Right ventricle myocardium inferior (tissue), 1 donor: ENCODE results near the gene MAD1L1. TPM values are rescaled to one million over a fixed set of nuclear protein-coding genes. Genes with fewer than 3 reads are reported as not detected.
"Not testable (repeated sequence)": the region's sequence is repeated elsewhere in the genome, so short reads cannot be mapped to it uniquely, and the experiment has no call there.

Experiments used
- ATAC-seq: fragments of 200-7000 bp; cut with Tn5 transposase; one replicate; pipeline ENCODE4 v1.9.1; 2020; ENCODE audit warnings: mild to moderate bottlenecking, moderate library complexity
- DNase-seq: peaks from one replicate; pipeline ENCODE4 v3.0.0; 2021; ENCODE audit errors: missing footprints
- intact Hi-C: fragments of 100-400 bp; cut with DNase I; formaldehyde crosslinking; loops from one replicate; pipeline ENCODE4 v1.11.0; 2022
- total RNA-seq: library from RNA; stranded (reverse); fragmentation: NEBNext Ultra II Directional; extraction: Animal tissue kit (Norgen Biotek cat#: 25700); gene quantifications from one replicate; pipeline ENCODE4 v1.2.1, GENCODE V29; 2021
- donor health status: DM: no; HTN: yes; CAD: no; lungs with severe emphysema.

The MAD1L1 gene
- total RNA-seq, 1 donor from 2014 or later, result 19.1 TPM

DNA sequence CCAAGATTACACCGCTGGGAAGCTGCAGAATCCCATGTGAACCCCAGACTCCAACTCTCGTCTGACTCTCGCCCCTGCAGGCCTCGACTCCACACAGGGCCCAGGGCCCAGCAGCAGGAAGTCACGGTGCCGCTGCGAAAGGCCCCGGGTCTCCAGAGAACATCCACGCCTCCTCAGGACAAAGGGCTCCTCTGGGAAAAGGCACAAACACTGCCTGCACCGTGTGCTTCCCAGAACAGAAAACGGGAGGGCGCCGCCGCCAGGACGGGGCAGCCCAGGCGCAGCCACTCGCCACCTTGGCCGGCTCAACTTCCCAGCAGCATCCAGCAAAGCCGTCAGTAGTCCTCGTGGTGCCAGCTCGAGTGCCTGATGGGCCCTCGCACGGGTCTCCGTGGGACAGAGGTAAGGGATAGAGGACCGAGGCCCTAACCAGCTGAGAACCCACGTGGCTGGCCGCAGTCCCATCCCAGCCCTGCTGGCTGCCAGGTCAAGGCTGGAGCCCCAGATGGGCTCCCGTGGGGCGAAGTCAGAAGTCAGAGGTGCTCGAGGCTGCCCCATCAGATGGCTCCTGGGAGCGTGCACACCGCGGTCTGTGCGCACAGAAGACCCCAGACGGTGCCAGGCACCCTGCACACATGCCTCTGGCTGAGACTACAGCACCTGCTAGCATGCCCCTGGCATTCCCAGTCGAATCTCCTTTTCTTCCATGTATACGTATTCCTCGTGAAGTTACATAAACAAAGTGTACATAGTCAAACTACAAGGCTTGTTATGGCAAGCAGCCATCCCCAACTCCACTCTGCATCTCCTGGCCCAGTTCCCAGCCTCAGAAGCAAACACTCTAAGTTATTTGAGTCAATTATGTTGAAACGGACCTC is 60.2 kb downstream of the MAD1L1 start:
- DNase-seq (no peak), ATAC-seq (peak; percentile 9)
- intact Hi-C loops, result loop anchor here (5.0 kb wide), 1 partner anchor 55 kb away; no protein-coding TSS in a partner anchor

DNA sequence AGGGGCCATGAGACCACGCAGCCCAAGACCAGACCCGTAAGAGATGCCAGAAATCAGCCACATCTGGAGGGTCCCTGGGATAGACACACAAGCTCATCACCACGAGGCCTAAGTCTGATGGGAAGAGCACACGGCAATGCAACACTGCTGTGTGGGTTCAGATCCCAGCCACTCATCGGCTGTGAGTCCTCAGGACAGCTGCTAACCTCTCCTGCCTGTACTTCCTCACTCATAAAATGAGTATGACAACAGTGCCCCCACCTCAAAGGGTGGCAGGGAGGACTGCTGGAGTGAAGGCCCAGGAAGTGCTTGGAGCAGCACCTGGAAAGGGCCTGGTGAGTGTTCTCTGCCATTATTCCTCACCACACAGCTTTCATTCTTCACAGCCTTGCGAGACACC is 60.9 kb downstream of the MAD1L1 start:
- intact Hi-C loops, result loop anchor here (5.0 kb wide), 1 partner anchor 55 kb away; no protein-coding TSS in a partner anchor
- ATAC-seq, result no peak
- DNase-seq, result no peak

DNA sequence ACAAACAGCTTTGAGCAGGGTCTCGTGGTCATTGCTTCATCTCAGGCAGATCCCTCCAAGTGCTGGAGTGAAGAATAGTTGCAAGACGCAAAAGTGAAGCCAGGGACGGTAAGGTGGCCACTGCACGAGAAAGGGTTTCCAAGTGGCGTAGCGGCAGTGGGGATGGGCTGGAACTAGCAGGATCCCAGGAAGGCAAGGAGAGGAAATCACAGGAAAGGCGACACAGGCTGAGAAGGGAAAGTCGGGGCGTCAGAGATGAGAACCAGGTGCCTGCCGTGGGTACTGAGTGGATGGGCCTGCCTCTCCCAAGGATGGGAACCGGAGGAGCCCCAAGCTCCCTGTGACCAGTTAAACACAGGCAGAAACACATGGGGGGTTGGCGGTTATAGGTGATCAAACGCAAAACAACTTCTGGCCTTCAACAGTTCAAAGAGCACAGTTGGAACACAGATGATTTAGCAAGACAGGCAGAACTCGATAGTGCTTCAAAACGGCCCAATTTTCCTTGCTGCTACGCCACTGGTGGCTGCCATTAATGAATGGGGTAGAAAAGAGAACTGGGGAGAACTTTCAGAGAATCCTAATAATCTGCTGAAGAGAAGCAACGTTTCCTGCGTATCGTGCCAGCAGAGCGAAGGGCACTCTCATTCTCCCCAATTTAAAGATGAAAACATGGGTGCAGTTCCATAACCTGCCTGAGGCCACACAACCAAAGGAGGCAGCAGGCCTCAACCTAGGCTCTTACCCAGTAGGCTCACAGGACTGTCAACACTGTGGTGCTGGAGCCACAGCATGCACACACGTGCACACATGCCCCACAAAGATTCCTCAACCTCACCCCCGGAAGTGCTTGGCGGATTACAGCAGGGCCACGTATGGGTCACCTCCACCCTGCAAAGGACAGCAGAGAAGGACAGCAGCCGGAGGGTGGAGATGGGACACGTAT is 61.9 kb downstream of the MAD1L1 start:
- intact Hi-C loops, result loop anchor here (5.0 kb wide), 1 partner anchor 54 kb away; no protein-coding TSS in a partner anchor
- DNase-seq (no peak), ATAC-seq (no peak)

DNA sequence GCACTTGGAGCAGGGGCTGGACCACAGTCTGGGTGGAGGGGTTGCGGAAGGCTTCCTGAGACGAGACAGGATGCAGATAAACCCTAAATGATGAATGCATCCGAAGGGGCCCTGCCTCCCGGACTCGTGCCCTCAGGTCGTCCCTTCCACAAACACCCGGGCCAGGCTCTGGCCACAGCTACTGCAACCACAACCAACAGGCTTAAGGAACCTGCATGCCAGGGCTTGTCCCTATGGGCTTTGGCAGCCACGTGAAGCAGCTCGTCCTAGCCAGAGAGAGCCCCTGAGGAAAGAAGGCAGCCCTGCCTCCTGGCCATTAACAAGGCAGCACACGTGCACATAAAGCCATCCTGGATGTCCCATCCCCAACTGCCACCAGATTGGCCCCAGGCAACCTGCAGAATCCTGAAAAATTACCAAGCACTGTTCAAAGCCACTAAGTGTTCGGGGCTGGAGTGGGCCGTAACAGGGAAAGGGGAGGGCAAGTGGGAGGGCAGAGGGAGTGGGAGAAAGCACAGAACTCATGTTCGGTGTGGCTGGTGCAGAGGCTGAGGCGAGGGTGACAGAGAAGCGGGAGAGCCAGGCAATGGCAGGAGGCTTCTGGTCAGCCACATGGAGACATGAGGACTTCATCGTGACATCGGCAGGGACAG is 62.7 kb downstream of the MAD1L1 start:
- no peak for DNase-seq
- intact Hi-C loops, result loop anchor here (5.0 kb wide), 1 partner anchor 53 kb away; no protein-coding TSS in a partner anchor
- no peak for ATAC-seq

DNA sequence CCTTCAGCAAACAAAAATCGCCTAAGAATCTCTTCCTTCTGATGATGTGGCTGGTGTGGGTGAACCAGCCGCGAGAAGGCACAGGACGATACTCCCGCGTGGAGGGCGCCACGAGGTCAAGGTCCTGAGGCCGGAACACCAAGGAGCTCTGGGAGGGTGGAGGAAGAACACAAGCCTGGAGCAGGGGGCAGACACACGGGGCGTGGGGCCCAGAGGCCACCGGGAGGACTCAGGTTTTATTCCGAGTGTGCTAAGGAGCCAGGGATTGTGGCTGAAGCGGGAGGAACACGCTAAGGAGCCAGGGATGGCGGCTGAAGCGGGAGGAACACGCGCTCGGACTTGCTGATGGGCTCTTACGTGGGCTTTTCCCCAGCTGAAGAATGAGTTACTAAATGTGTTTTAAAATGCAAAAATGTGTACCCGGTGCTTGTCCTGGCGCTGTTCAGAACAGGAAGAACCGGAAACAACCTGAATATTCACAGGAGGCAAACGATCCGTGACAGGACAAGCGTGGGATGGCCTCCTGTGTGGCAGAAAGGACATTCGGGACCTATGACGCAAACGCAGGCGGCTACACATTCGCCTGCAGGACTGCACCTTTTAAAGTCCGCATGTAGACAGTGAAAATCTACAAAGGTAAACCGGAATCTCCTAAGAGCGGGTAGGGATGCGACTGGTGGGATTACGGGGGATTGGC is 64.0 kb downstream of the MAD1L1 start:
- intact Hi-C loops, result no loop called here
- DNase-seq, result no peak
- no peak for ATAC-seq

DNA sequence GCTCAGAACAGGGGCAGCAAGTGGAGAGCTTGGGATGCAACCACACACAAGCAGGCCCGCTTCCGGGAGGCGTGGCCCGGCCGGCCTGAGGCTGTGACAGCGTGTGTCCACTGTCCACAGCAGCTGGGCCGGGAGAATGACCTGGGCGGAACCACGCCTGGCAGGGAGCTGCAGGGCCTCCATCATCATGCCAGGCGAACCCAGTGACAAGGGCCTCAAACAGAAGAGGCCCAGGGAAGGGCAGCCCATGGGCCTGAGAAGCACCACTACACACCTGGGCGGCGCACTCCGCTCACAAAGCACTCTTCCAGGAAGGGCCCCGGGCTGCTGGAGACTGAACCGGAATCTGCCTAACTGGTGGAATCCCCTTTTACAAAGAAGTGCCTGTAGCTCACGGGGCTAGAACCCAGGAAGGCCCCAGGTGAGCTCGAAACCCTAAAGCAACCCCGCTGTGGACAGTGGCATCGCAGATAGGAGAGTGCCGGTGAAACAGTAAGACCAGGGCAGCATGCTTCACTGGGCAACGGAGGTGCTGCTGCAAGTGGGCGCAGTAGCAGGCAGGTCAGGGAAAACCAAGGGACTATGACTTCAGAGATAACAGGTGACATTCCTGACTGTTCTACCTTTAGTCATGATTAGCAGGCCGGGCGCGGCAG is 66.0 kb downstream of the MAD1L1 start:
- intact Hi-C loops, result no loop called here
- no peak for ATAC-seq
- no peak for DNase-seq

DNA sequence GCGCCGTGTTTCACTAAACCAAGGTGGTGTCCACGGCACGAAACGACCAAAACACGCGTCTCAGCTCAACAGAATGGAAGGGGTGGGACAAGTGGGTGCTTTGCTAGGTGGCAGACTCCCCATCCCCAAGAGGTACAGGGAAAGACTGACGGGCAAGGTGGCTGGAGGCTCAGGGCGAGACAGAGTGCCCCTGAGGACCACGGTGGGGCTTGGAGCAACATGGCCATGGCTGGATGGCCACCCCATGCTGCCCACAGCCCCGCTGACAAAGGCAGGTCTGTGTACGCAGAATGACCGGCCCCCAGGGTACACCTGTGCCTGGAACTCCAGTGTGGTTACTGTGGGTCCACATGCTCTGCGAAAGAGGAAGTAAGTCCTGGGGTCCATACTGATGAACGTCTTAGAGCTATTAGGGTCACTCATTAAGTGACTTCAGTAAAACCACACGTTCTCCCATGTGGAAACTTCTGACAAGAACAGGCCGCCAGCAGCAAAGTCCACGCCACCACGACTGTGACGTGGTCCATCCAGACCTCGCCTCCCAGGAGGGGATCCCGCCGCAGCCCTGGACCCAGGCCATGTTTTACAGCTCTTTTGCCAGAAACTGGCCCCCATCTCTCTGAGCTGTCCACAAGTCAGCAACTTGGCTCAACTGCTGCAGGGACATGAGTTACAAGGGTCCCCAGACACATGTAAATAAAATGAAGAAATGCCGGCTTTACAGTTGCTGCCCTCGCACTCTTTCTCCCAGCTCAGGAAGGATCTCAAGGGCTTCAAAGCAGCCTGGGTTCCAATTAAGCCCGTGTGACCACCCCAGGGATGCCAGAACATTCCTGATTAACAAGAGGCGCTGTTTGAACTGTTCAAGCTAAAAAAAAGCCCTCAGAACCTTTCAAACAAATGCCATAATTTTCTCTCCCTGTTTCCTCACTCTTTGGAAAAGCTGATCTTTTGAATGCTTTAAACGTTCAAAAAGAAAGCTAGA is 66.8 kb downstream of the MAD1L1 start:
- peak; percentile 62 for ATAC-seq
- DNase-seq, result peak; percentile 63
- intact Hi-C loops, result no loop called here

DNA sequence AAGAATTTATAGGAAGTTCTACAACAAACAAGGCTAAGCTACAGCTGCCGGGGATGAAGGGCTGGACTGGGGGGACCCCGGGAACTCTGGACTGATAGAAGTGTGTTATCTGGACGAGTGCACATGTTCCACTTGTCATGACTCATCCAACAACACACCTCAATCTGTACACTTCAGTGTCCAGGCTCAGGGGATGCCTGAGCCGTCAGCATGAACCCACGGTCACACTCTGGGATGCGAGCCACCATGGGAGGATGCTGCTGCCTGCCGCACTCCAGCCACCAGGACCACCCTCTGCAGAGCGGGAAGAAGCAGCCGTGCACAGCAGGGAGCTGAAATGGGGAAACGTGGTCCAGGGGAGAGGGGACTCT is 67.5 kb downstream of the MAD1L1 start:
- no peak for DNase-seq
- intact Hi-C loops, result no loop called here
- no peak for ATAC-seq

DNA sequence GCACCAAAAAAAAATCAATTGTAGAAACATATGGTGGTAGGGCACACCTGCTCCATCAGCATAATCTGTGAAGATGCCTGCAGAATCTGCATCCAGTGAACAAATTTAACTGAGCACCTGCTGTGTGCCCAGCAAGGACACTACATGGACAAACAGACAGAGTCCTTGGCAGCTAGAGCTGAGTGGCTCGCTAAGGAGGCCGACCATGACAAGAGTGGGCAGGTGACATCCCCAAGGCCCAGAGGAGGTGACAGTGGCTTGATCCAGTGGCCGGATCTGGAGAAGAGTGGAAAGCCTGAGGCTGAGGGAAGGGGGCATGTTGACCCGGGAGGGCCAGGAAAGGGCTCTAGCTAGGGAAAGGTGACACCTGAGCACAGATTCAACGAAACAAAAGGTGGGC is 68.1 kb downstream of the MAD1L1 start:
- intact Hi-C loops, result no loop called here
- DNase-seq, result no peak
- ATAC-seq, result no peak

DNA sequence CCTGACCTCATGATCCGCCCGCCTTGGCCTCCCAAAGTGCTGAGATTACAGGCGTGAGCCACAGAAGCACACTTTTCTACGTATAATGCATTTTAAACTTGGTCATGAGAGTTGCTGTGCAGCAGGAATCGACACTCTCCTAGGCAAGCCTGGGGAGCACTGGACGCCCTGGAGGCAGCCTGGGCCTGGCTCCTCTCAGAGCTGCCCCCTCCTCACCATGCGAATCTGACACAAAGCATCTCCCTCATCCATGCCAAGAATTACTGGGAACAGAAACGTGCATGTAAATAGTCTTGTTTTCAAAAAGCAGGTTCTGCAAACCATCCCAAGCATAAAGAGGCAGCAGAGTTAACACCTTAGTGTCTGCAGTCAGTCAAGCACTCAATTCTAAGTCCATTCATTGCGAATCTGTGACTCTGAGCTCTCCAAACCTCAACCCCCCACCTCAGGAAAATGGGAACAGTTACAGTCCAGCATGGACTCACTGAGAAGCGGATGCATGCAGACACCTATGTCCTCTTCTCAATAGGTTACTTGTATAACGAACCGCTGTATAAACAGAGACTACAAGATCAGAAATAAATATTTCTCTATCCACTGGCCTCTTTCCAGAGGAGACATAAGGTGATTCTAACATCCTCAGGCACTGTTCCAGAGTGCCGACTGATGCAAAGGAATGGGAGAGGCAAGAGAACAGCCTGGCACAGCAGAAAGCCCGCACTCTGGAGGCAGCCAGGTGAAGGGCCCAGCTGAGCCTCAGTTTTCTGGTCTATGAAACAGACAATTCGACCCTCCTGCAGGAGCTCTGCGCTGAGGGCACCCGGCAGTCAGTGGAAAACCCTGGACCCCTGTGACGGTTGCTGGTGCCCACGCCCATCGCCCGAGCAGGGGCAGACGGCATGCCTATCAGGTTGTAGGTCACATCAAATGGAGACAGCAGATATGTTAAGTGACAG is 68.9 kb downstream of the MAD1L1 start:
- ATAC-seq (no peak), DNase-seq (peak; percentile 48)
- intact Hi-C loops, result no loop called here

DNA sequence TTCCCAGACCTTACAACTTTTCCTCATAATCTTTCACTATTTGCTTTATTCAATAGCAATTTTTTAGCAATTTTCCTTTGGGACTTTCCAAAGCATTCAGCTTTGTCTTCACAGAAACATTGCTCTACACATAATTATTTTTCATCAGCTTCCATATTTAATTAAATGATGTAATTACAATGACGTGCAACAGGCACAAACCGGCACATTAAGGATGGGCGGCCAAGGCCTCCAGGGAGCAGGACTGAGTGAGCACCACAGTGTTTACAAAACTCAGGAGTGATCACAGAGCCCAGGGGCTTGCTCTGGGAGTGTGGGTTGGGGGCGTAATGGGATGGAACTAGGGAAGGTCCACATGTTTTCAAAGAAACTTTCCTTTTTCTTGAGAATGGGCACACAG is 69.8 kb downstream of the MAD1L1 start:
- no peak for ATAC-seq
- intact Hi-C loops, result no loop called here
- no peak for DNase-seq

DNA sequence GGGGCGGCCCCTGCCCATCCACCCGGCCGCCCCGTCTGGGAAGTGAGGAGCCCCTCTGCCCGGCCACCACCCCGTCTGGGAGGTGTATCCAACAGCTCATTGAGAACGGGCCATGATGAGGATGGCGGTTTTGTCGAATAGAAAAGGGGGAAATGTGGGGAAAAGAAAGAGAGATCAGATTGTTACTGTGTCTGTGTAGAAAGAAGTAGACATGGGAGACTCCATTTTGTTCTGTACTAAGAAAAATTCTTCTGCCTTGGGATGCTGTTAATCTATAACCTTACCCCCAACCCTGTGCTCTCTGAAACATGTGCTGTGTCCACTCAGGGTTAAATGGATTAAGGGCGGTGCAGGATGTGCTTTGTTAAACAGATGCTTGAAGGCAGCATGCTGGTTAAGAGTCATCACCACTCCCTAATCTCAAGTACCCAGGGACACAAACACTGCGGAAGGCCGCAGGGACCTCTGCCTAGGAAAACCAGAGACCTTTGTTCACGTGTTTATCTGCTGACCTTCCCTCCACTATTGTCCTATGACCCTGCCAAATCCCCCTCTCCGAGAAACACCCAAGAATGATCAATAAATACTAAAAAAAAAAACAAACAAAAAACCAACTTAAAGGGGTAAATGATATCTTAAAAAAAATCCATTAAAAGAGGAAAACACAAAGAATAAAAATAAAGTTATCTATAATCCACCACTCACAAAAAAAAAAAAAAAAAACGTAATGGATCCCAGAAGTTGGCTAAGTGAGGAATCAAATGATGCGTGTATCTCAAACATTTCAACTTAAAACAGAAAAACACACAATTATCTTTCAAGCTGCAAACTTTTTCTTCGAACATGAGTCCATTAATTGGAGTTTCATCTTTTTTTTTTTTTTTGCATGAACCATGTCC is 70.5 kb downstream of the MAD1L1 start:
- ATAC-seq, intact Hi-C loops, DNase-seq: not testable (repeated sequence)

DNA sequence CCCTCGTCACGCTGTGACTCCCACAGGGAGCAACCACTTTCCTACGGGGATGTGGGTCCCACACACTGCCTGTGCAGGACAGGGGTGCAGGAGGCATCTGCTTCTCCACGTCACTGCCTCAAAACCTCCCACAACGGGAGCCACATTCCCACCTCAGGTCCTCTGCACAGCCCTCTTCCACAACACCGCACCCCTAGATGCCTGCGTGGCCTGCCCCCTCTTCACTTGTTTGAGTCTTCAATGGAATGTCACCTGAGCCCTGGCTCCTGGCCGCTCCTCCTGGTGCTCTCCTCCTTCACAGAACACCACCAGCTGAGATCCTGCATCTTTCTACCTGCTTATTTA is 73.6 kb downstream of the MAD1L1 start:
- peak; percentile 33 for DNase-seq
- intact Hi-C loops, result no loop called here

DNA sequence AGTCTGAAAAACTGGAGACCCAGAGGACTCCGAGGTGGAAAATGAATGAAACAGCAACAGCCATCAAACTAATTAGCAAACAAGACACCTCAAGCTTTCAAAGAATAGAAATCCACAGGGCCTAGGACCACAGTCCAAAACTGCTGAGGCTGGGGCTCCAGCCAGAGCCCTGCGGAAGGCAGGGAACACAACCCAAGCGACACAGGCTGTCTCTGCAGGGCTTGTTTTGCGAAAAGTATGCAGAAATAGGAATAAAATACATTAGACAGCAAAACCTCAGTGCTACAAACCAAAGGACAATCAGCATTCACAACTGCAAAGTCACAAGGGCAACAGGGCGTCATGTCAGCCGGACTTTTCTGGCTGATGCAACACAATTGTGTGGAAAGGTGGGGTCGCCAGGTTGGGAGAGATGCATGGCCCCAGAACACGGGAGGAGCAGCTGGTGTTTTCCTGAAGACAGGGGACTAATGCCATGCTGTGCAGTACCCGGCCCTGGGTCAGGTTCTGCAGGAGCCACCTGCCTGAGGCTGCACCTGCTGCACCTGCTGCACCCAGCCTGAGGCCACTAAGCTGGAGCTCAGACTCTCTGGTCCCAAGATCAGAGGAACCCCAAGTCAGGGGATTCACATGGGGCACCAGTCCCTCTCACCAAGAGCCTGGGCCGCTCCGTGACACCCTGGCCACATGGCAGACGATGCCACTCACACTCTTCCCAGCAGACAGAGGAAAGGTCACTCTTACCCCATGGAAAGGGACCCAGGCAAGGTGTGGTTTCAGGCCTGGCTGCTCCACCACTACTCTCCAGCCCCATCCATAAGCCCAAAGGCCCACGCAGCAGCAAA is 74.2 kb downstream of the MAD1L1 start:
- ATAC-seq, result no peak
- intact Hi-C loops, result no loop called here
- DNase-seq, result peak; percentile 20

More for the DNA sequence above, 73.6 kb downstream of the MAD1L1 start:
- no peak for ATAC-seq
